Hematopoietic multipotent progenitor cell treated with erythropoietin and hydrocortisone succinate and interleukin-3 and kit ligand, for 17 days (in vitro differentiated cells): ENCODE measurements around the gene TMPRSS4.
A peak's percentile ranks its signal among the peaks of the same experiment; 100 is the strongest.

ENCODE experiments used
- DNase-seq: peaks from one replicate; pipeline ENCODE4 v3.0.0-alpha.2; 2015; ENCODE audit warnings: low spot score

Gene TMPRSS4

GRCh38 chr11:118081241-118081958 is 4.5 kb downstream of the TMPRSS4 start:
- no peak for DNase-seq

GRCh38 chr11:118082880-118083552 is 6.1 kb downstream of the TMPRSS4 start:
- no peak for DNase-seq

- DNase-seq: no peak
These were observed 7.4 kb downstream of the TMPRSS4 start for GRCh38 chr11:118084247-118084646.

- DNase-seq: no peak
These were observed 7.8 kb downstream of the TMPRSS4 start for GRCh38 chr11:118084656-118085055.

GRCh38 chr11:118086913-118087768 is 10.3 kb downstream of the TMPRSS4 start, which contains the start of gene SMIM35:
Gene SMIM35 (minus strand): TSS chr11:118086963. CDS start chr11:118086757, 206 bp downstream.
- no peak for DNase-seq

GRCh38 chr11:118087931-118088330 is 11.1 kb downstream of the TMPRSS4 start:
- no peak for DNase-seq

GRCh38 chr11:118088531-118088930 is 11.7 kb downstream of the TMPRSS4 start:
- DNase-seq: no peak

GRCh38 chr11:118090545-118091162 is 13.8 kb downstream of the TMPRSS4 start:
- DNase-seq: no peak

- no peak for DNase-seq
These were observed 14.8 kb downstream of the TMPRSS4 start for GRCh38 chr11:118091690-118092089.

GRCh38 chr11:118092907-118093571 is 16.2 kb downstream of the TMPRSS4 start:
- DNase-seq: no peak

- DNase-seq: no peak
These were observed 18.6 kb downstream of the TMPRSS4 start for GRCh38 chr11:118095493-118095892.

- DNase-seq: no peak
These were observed 19.1 kb downstream of the TMPRSS4 start for GRCh38 chr11:118095967-118096367.

- no peak for DNase-seq
These were observed 22.3 kb downstream of the TMPRSS4 start for GRCh38 chr11:118098996-118099837.

GRCh38 chr11:118099838-118100556 is 23.1 kb downstream of the TMPRSS4 start:
- no peak for DNase-seq

GRCh38 chr11:118100691-118101232 is 23.9 kb downstream of the TMPRSS4 start:
- DNase-seq: no peak

GRCh38 chr11:118102721-118103261 is 25.9 kb downstream of the TMPRSS4 start:
- DNase-seq: peak; percentile 72

GRCh38 chr11:118104491-118104890 is 27.6 kb downstream of the TMPRSS4 start:
- no peak for DNase-seq

GRCh38 chr11:118105657-118106305 is 28.9 kb downstream of the TMPRSS4 start:
- DNase-seq: no peak
